ENCODE results near the gene SALL3.

Gene SALL3

GRCh38 chr18:78947291-78947690, 32.3 kb upstream of the SALL3 start:
- H3K27ac Mint-ChIP-seq = no peak overlapping the region
- no peak for DNase-seq
- H3K9me3 Mint-ChIP-seq = peaks cover 26% of the 10 kb centered on the region
- H3K4me1 Mint-ChIP-seq = peaks cover 5% of the 10 kb centered on the region
- peaks cover 18% of the 10 kb centered on the region for H3K27me3 Mint-ChIP-seq (ENCODE audit: low read depth, poor library complexity)
- no peaks in the 10 kb centered on the region for H3K36me3 Mint-ChIP-seq (ENCODE audit: low read depth)
- no peak for TF ChIP-seq CTCF (IDR thresholded peaks at IDR 0.05)
- H3K4me3 Mint-ChIP-seq = no peak overlapping the region

GRCh38 chr18:78948221-78948620, 31.4 kb upstream of the SALL3 start:
- Mint-ChIP-seq H3K27ac (no peak overlapping the region), H3K27me3 (ENCODE audit: low read depth, poor library complexity) (peaks cover 15% of the 10 kb centered on the region), H3K4me1 (peaks cover 5% of the 10 kb centered on the region), H3K36me3 (ENCODE audit: low read depth) (no peaks in the 10 kb centered on the region), H3K9me3 (peaks cover 19% of the 10 kb centered on the region), H3K4me3 (no peak overlapping the region)
- no peak for TF ChIP-seq CTCF (IDR thresholded peaks at IDR 0.05)
- no peak for DNase-seq

GRCh38 chr18:78948707-78949106, 30.9 kb upstream of the SALL3 start:
- H3K4me1 Mint-ChIP-seq = peaks cover 9% of the 10 kb centered on the region
- no peak overlapping the region for H3K4me3 Mint-ChIP-seq
- no peak overlapping the region for H3K27ac Mint-ChIP-seq
- H3K27me3 Mint-ChIP-seq (ENCODE audit: low read depth, poor library complexity) = peaks cover 11% of the 10 kb centered on the region
- no peak for TF ChIP-seq CTCF (IDR thresholded peaks at IDR 0.05)
- H3K9me3 Mint-ChIP-seq = peaks cover 17% of the 10 kb centered on the region
- H3K36me3 Mint-ChIP-seq (ENCODE audit: low read depth) = no peaks in the 10 kb centered on the region
- DNase-seq = no peak

- Mint-ChIP-seq H3K9me3 (peaks cover 14% of the 10 kb centered on the region), H3K36me3 (ENCODE audit: low read depth) (no peaks in the 10 kb centered on the region), H3K27me3 (ENCODE audit: low read depth, poor library complexity) (peaks cover 11% of the 10 kb centered on the region), H3K4me1 (peaks cover 10% of the 10 kb centered on the region), H3K27ac (no peak overlapping the region), H3K4me3 (no peak overlapping the region)
- no peak for DNase-seq
- no peak for TF ChIP-seq CTCF (IDR thresholded peaks at IDR 0.05)
Measured at GRCh38 chr18:78949216-78949615, 30.4 kb upstream of the SALL3 start.

- H3K4me1 Mint-ChIP-seq = peaks cover 16% of the 10 kb centered on the region
- no peak for TF ChIP-seq CTCF (IDR thresholded peaks at IDR 0.05)
- H3K27ac Mint-ChIP-seq = no peak overlapping the region
- H3K36me3 Mint-ChIP-seq (ENCODE audit: low read depth) = no peaks in the 10 kb centered on the region
- H3K27me3 Mint-ChIP-seq (ENCODE audit: low read depth, poor library complexity) = peaks cover 11% of the 10 kb centered on the region
- H3K9me3 Mint-ChIP-seq = peaks cover 19% of the 10 kb centered on the region
- no peak overlapping the region for H3K4me3 Mint-ChIP-seq
- DNase-seq = no peak
Measured at GRCh38 chr18:78950386-78950785, 29.2 kb upstream of the SALL3 start.

GRCh38 chr18:78953566-78953965, 26.1 kb upstream of the SALL3 start:
- Mint-ChIP-seq H3K27ac (no peak overlapping the region), H3K9me3 (peaks cover 24% of the 10 kb centered on the region), H3K4me3 (no peak overlapping the region), H3K36me3 (ENCODE audit: low read depth) (no peaks in the 10 kb centered on the region), H3K4me1 (peaks cover 18% of the 10 kb centered on the region), H3K27me3 (ENCODE audit: low read depth, poor library complexity) (peaks cover 3% of the 10 kb centered on the region)
- no peak for DNase-seq
- no peak for TF ChIP-seq CTCF (IDR thresholded peaks at IDR 0.05)

Data from nephron progenitor cell (in vitro differentiated cells).